IMR-90 (cell line): ENCODE measurements around the gene ADAMTS9. TPM values are rescaled to one million over a fixed set of nuclear protein-coding genes. Genes with fewer than 3 reads are reported as not detected.

Source experiments
- ATAC-seq: fragments of 200-7000 bp; cut with Tn5 transposase; 2 replicates; pipeline ENCODE4 v1.9.1; 2020; ENCODE audit warnings: low read depth, mild to moderate bottlenecking, moderate library complexity
- BruUV-seq: library from RNA; stranded (reverse); fragments of 400-500 nt; replicated peaks from 2 replicates; lab custom pipeline; 2021; lab: Mats Ljungman, UMichigan
- CTCF ChIA-PET: fragments of 300-600 bp; formaldehyde crosslinking; extraction: SDS; loops from one replicate; lab custom pipeline; 2021; ENCODE audit warnings: antibody characterized with exemption; lab: Yijun Ruan, JAX
- POLR2A ChIA-PET: fragments of 300-600 bp; sonication (Branson Sonifier 250); formaldehyde crosslinking; loops from one replicate; lab custom pipeline; 2022; ENCODE audit warnings: antibody characterized with exemption; ENCODE audit not compliant: unreplicated experiment; lab: Charles Lee
- DNase-seq: peaks from one replicate; pipeline ENCODE4 v3.0.0; 2013
- H2AFZ ChIP-seq: replicated peaks from 2 replicates; pipeline ENCODE3; 2013; ENCODE audit warnings: low read length, mild to moderate bottlenecking; ENCODE audit not compliant: poor library complexity
- H2AK5ac ChIP-seq: 2 replicates; pipeline ENCODE4 v1.6.1; 2013; ENCODE audit warnings: low read depth, low read length, inconsistent platforms
- H2AK9ac ChIP-seq: replicated peaks from 2 replicates; pipeline ENCODE3; 2013; ENCODE audit warnings: mild to moderate bottlenecking, low read depth, low read length, moderate library complexity; ENCODE audit not compliant: poor library complexity
- H2BK120ac ChIP-seq: 2 replicates; pipeline ENCODE4 v1.6.1; 2013; ENCODE audit warnings: low read depth, low read length, inconsistent platforms
- H2BK15ac ChIP-seq: 3 replicates; pipeline ENCODE4 v1.6.1; 2013; ENCODE audit warnings: low read depth, low read length, inconsistent platforms
- H2BK20ac ChIP-seq: 2 replicates; pipeline ENCODE4 v1.6.1; 2013; ENCODE audit warnings: low read depth, mild to moderate bottlenecking, inconsistent platforms, low read length, moderate library complexity
- H2BK5ac ChIP-seq: 2 replicates; pipeline ENCODE4 v1.6.1; 2013; ENCODE audit warnings: mild to moderate bottlenecking, low read depth, low read length, inconsistent platforms; ENCODE audit not compliant: poor library complexity, severe bottlenecking
- H3K14ac ChIP-seq: replicated peaks from 2 replicates; pipeline ENCODE4 v1.6.1; 2013; ENCODE audit warnings: low read depth, low read length, inconsistent platforms
- H3K18ac ChIP-seq: 2 replicates; pipeline ENCODE4 v1.6.1; 2013; ENCODE audit warnings: low read depth, low read length, control low read depth
- H3K23ac ChIP-seq: 2 replicates; pipeline ENCODE4 v1.6.1; 2013; ENCODE audit warnings: low read depth, low read length, inconsistent platforms
- H3K27ac ChIP-seq: 2 replicates; pipeline ENCODE4 v1.5.1; 2013; ENCODE audit warnings: mild to moderate bottlenecking, control low read depth, low read length; ENCODE audit not compliant: insufficient read depth
- H3K27me3 ChIP-seq: 2 replicates; pipeline ENCODE4 v1.6.1; 2013; ENCODE audit warnings: low read length; ENCODE audit not compliant: control insufficient read depth, insufficient read depth
- H3K36me3 ChIP-seq: 2 replicates; pipeline ENCODE4 v1.6.1; 2013; ENCODE audit warnings: low read length, mixed read lengths; ENCODE audit not compliant: control insufficient read depth, insufficient read depth
- H3K4ac ChIP-seq: 2 replicates; pipeline ENCODE4 v1.6.1; 2013; ENCODE audit warnings: low read depth, low read length, inconsistent platforms
- H3K4me1 ChIP-seq: 2 replicates; pipeline ENCODE4 v1.6.1; 2013; ENCODE audit warnings: low read length, mixed read lengths; ENCODE audit not compliant: control insufficient read depth, insufficient read depth
- H3K4me2 ChIP-seq: 2 replicates; pipeline ENCODE4 v1.6.1; 2013; ENCODE audit warnings: low read depth, mild to moderate bottlenecking, control low read depth, low read length, moderate library complexity
- H3K4me3 ChIP-seq: 2 replicates; pipeline ENCODE4 v1.5.1; 2013; ENCODE audit warnings: low read depth, mild to moderate bottlenecking, control low read depth, low read length, moderate library complexity; ENCODE audit not compliant: insufficient read depth
- H3K56ac ChIP-seq: 2 replicates; pipeline ENCODE4 v1.6.1; 2013; ENCODE audit warnings: low read length, inconsistent platforms; ENCODE audit not compliant: insufficient read depth; ENCODE audit errors: extremely low read depth
- H3K79me1 ChIP-seq, 2 experiments: 2 replicates each; pipeline ENCODE4 v1.6.1; 2013; ENCODE audit warnings: low read length in 2 of 2, inconsistent platforms in 1 of 2, low read depth in 1 of 2
- H3K9ac ChIP-seq: 2 replicates; pipeline ENCODE4 v1.6.1; 2013; ENCODE audit warnings: low read depth, low read length, control low read depth
- H3K9me1 ChIP-seq: 2 replicates; pipeline ENCODE4 v1.6.1; 2013; ENCODE audit warnings: low read length, inconsistent platforms; ENCODE audit not compliant: insufficient read depth
- H3K9me3 ChIP-seq: 2 replicates; pipeline ENCODE4 v1.6.1; 2013; ENCODE audit warnings: low read length; ENCODE audit not compliant: control insufficient read depth, insufficient read depth
- H4K20me1 ChIP-seq: 2 replicates; pipeline ENCODE4 v1.6.1; 2013; ENCODE audit warnings: low read length, inconsistent platforms; ENCODE audit not compliant: insufficient read depth
- H4K5ac ChIP-seq: 2 replicates; pipeline ENCODE4 v1.6.1; 2013; ENCODE audit warnings: mild to moderate bottlenecking, low read depth, low read length, control low read depth
- H4K8ac ChIP-seq, 2 experiments: 2 replicates each; pipeline ENCODE4 v1.6.1; 2013; ENCODE audit warnings: low read depth in 2 of 2, low read length in 2 of 2, control low read depth in 1 of 2, inconsistent platforms in 1 of 2
- H4K91ac ChIP-seq: 2 replicates; pipeline ENCODE4 v1.6.1; 2013; ENCODE audit warnings: low read depth, low read length, inconsistent platforms; ENCODE audit not compliant: insufficient read depth
- CEBPB ChIP-seq: IDR thresholded peaks from 2 replicates; pipeline ENCODE4 v1.6.1; 2012; ENCODE audit warnings: low read depth, low read length, improper control_type of control experiment
- CHD1 ChIP-seq: IDR thresholded peaks from 2 replicates; pipeline ENCODE4 v1.6.1; 2012; ENCODE audit warnings: low read depth, low read length, improper control_type of control experiment
- FOS ChIP-seq: fragments of 150-350 bp; IDR thresholded peaks from 2 replicates; pipeline ENCODE4 v1.6.1; 2016; ENCODE audit warnings: low read depth, low read length
- MXI1 ChIP-seq: IDR thresholded peaks from 2 replicates; pipeline ENCODE4 v1.6.1; 2012; ENCODE audit warnings: low read depth, mild to moderate bottlenecking, low read length, moderate library complexity, borderline replicate concordance
- RAD21 ChIP-seq: IDR thresholded peaks from 2 replicates; pipeline ENCODE4 v1.6.1; 2012; ENCODE audit warnings: low read length, improper control_type of control experiment
- SMC3 ChIP-seq: fragments of 150-350 bp; IDR thresholded peaks from 2 replicates; pipeline ENCODE4 v1.6.1; 2016; ENCODE audit warnings: low read depth, mild to moderate bottlenecking, antibody characterized with exemption, low read length, moderate library complexity
- WGBS, 2 experiments: methylation state at CpG; one replicate each; pipeline versions ENCODE4 v1.1.5 to v1.1.7; 2013; ENCODE audit warnings: missing lambda C conversion rate in 2 of 2; ENCODE audit not compliant: insufficient read length in 1 of 2; ENCODE audit errors: extremely low coverage in 2 of 2; 5-methylcytosine and 5-hydroxymethylcytosine counted together
- dilution Hi-C: fragments of 300-500 bp; cut with HindIII; formaldehyde crosslinking; loops from one replicate; pipeline ENCODE4 v1.14.3; 2018; ENCODE audit warnings: low sequenced_read_pairs; ENCODE audit not compliant: unreplicated experiment
- in situ Hi-C: fragments of 300-500 bp; cut with MboI; formaldehyde crosslinking; loops from 3 replicates; pipeline ENCODE4 v1.14.3; 2019; ENCODE audit warnings: low sequenced_read_pairs, inconsistent platforms, mixed read lengths
- intact Hi-C: fragments of 100-400 bp; cut with micrococcal nuclease; formaldehyde crosslinking; loops from 2 replicates; pipeline ENCODE4 v1.10.0; 2022
- polyA plus RNA-seq, 3 experiments: library from polyadenylated mRNA; depleted of rRNA; stranded (reverse); fragments of >200 nt; gene quantifications; 2 replicates each; pipeline ENCODE4 v1.2.3, GENCODE V29; 2012; ENCODE audit warnings: low replicate concordance in 1 of 3
- total RNA-seq: library from RNA; depleted of rRNA; stranded (reverse); fragments of >200 nt; gene quantifications from 2 replicates; pipeline ENCODE4 v1.2.3, GENCODE V29; 2012
- TF ChIP-seq, protein P1 (sequence below): conservative IDR thresholded peaks from 2 replicates; pipeline ENCODE4 v1.5.1; 2012; ENCODE audit warnings: mild to moderate bottlenecking, low read depth, low read length, improper control_type of control experiment
- TF ChIP-seq, protein P2 (sequence below): fragments of 150-350 bp; IDR thresholded peaks from 2 replicates; pipeline ENCODE4 v1.6.1; 2017; ENCODE audit warnings: mild to moderate bottlenecking, antibody characterized with exemption, low read length, low read depth
- TF ChIP-seq, protein P3 (sequence below): fragments of 150-350 bp; IDR thresholded peaks from 2 replicates; pipeline ENCODE4 v1.6.1; 2016; ENCODE audit warnings: low read depth, mild to moderate bottlenecking, low read length, moderate library complexity, borderline replicate concordance

Gene ADAMTS9
- total and polyA plus RNA-seq, 2 of the 4 experiments (the other 2 are of a cell fraction) = 0.55 to 1.1 TPM

DNA sequence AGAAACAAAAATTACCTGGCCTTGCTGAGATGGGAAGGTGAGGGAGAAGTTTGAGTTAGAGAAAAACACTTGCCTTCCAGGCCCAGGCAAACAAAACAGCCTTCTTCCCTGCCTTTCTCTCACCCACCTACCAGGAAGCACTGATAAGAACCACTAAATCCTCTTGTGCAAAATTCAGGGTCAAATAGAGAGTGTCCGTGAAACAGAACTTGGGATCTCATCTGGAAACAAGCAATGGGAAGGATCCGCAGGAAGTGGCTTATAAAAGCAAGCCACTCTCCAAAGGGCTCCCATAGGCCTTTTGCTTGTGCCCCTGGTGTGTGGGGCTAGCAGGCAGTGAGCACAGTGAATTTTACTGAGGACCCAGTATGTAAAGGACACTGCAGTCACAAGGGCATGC is 11.0 kb downstream of the ADAMTS9 start:
- Histone ChIP-seq H2BK20ac (no peak overlapping the region), H3K23ac (no peak overlapping the region), H3K56ac (no peak overlapping the region), H2BK15ac (no peak overlapping the region), H4K91ac (no peak overlapping the region), H3K27ac (no peak overlapping the region), H3K9me3 (no peaks in the 10 kb centered on the region), H3K4me2 (no peak overlapping the region), H3K4me3 (no peak overlapping the region), H3K18ac (no peak overlapping the region), H3K79me1 (no peaks in the 10 kb centered on the region), H2AFZ (no peak overlapping the region), H3K9me1 (no peaks in the 10 kb centered on the region), H3K4ac (no peak overlapping the region), H2BK120ac (no peak overlapping the region), H2AK9ac (no peak overlapping the region), H2BK5ac (no peak overlapping the region), H3K4me1 (peaks cover 7% of the 10 kb centered on the region; the same call in 1 of the 2 replicates), H4K8ac (no peak overlapping the region), H4K20me1 (no peaks in the 10 kb centered on the region), H2AK5ac (no peak overlapping the region), H3K27me3 (no peaks in the 10 kb centered on the region), H3K9ac (no peak overlapping the region), H3K36me3 (peaks cover 10% of the 10 kb centered on the region; the same call in 1 of the 2 replicates), H3K14ac (no peak overlapping the region), H4K5ac (no peak overlapping the region)
- no TSS peak for BruUV-seq
- DNase-seq (no peak), ATAC-seq (no peak)
- ChIA-PET CTCF (interaction anchor here (0.5 kb wide), 1 partner anchor 38 kb away, joined by 3 read pairs; no protein-coding TSS in a partner anchor), POLR2A (no interaction called here)
- in situ Hi-C loops (no loop called here), intact Hi-C loops (no loop called here), dilution Hi-C loops (no loop called here)
- TF ChIP-seq SMC3 (no peak), CEBPB (no peak), MXI1 (no peak), RAD21 (no peak), FOS (no peak), CHD1 (no peak)
- TF ChIP-seq, protein P1, sequence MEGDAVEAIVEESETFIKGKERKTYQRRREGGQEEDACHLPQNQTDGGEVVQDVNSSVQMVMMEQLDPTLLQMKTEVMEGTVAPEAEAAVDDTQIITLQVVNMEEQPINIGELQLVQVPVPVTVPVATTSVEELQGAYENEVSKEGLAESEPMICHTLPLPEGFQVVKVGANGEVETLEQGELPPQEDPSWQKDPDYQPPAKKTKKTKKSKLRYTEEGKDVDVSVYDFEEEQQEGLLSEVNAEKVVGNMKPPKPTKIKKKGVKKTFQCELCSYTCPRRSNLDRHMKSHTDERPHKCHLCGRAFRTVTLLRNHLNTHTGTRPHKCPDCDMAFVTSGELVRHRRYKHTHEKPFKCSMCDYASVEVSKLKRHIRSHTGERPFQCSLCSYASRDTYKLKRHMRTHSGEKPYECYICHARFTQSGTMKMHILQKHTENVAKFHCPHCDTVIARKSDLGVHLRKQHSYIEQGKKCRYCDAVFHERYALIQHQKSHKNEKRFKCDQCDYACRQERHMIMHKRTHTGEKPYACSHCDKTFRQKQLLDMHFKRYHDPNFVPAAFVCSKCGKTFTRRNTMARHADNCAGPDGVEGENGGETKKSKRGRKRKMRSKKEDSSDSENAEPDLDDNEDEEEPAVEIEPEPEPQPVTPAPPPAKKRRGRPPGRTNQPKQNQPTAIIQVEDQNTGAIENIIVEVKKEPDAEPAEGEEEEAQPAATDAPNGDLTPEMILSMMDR = no peak
- TF ChIP-seq, protein P2, sequence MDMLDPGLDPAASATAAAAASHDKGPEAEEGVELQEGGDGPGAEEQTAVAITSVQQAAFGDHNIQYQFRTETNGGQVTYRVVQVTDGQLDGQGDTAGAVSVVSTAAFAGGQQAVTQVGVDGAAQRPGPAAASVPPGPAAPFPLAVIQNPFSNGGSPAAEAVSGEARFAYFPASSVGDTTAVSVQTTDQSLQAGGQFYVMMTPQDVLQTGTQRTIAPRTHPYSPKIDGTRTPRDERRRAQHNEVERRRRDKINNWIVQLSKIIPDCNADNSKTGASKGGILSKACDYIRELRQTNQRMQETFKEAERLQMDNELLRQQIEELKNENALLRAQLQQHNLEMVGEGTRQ = no peak
- TF ChIP-seq, protein P3, sequence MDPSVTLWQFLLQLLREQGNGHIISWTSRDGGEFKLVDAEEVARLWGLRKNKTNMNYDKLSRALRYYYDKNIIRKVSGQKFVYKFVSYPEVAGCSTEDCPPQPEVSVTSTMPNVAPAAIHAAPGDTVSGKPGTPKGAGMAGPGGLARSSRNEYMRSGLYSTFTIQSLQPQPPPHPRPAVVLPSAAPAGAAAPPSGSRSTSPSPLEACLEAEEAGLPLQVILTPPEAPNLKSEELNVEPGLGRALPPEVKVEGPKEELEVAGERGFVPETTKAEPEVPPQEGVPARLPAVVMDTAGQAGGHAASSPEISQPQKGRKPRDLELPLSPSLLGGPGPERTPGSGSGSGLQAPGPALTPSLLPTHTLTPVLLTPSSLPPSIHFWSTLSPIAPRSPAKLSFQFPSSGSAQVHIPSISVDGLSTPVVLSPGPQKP = no peak
- WGBS, 2 experiments = no CpG with 5 or more reads among the region's 2 CpGs
